ENCODE measurements around the gene KRTAP20-2.

Gene KRTAP20-2

DNA sequence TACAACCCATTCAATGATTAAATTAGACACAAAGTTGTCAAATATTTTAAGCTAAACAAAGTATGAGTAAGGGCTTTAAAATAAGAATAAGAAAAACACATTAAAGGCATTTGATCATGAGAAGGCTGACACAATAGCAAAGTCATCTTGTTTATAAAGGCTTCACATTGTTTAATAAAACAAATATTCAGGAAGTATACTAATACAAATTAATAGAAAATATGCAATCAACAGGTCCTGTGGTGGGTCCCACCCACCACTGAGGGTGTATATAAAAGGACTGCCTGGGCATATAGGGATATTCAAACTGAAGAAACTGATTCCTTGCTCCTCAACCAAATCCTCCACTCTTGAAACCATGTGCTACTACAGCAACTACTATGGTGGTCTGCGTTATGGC lies at the start of gene KRTAP20-2:
KRTAP20-2 (plus strand) TSS at position 301 of the 400 bp plus-strand sequence; CDS start at position 359, 58 bp downstream.
- TF ChIP-seq, protein P1, sequence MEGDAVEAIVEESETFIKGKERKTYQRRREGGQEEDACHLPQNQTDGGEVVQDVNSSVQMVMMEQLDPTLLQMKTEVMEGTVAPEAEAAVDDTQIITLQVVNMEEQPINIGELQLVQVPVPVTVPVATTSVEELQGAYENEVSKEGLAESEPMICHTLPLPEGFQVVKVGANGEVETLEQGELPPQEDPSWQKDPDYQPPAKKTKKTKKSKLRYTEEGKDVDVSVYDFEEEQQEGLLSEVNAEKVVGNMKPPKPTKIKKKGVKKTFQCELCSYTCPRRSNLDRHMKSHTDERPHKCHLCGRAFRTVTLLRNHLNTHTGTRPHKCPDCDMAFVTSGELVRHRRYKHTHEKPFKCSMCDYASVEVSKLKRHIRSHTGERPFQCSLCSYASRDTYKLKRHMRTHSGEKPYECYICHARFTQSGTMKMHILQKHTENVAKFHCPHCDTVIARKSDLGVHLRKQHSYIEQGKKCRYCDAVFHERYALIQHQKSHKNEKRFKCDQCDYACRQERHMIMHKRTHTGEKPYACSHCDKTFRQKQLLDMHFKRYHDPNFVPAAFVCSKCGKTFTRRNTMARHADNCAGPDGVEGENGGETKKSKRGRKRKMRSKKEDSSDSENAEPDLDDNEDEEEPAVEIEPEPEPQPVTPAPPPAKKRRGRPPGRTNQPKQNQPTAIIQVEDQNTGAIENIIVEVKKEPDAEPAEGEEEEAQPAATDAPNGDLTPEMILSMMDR (conservative IDR thresholded peaks at IDR 0.05; ENCODE audit: control insufficient read depth, insufficient read depth, low read depth, low read length), result no peak
- H3K4me3 ChIP-seq (ENCODE audit: control insufficient read depth, low read depth, low read length), result no peak within 1 kb of the TSS
- DNase-seq (ENCODE audit: low read depth), result no peak

DNA sequence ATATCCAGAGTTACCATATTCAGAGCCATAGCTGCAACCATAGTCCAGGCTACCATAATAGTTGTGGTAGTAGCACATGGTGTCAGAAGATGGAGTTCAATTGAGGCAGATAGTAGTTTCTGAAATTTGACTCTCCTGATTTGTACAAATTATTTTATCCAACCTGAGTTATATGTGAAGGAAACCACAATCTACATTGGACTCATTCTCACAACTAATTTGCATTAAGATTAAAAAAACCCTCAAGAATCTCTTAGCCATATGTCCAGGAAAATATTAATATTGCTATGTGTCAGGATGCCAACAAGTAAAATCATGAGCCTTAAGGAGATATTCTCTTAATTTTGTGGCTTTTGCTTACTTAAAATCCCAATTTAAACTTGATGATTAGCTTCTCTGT lies 44.7 kb upstream of the KRTAP20-2 start, which contains the start of gene KRTAP22-2:
KRTAP22-2 (minus strand) TSS at position 101 of the 400 bp plus-strand sequence.
- DNase-seq (ENCODE audit: low read depth), result no peak
- H3K4me3 ChIP-seq (ENCODE audit: control insufficient read depth, low read depth, low read length), result no peak within 1 kb of the TSS
- TF ChIP-seq, protein P1 (conservative IDR thresholded peaks at IDR 0.05; ENCODE audit: control insufficient read depth, insufficient read depth, low read depth, low read length), result no peak

DNA sequence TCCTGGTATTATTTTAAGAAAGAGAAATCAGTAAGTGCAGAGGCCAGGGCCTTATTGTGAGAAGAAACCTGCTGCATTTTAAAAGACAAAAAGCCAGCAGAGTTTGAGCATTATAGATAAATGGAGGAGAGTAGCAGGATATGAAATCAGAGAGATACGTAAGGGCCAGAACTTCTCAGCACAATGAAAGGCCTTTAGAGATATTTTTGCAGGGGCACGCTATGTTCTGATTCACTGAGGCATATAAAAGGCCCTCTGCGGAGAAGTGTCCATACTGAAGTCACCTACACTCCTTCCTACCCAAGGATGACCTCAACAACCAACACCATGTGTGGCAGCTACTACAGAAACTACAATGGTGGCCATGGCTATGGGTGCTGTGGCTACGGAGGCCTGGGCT lies 42.9 kb upstream of the KRTAP20-2 start, which contains the start of gene KRTAP6-3:
KRTAP6-3 (plus strand) TSS at position 301 of the 400 bp plus-strand sequence; CDS start at position 307, 6 bp downstream.
- TF ChIP-seq, protein P1 (conservative IDR thresholded peaks at IDR 0.05; ENCODE audit: control insufficient read depth, insufficient read depth, low read depth, low read length), result no peak
- no peak within 1 kb of the TSS for H3K4me3 ChIP-seq (ENCODE audit: control insufficient read depth, low read depth, low read length)
- no peak for DNase-seq (ENCODE audit: low read depth)

DNA sequence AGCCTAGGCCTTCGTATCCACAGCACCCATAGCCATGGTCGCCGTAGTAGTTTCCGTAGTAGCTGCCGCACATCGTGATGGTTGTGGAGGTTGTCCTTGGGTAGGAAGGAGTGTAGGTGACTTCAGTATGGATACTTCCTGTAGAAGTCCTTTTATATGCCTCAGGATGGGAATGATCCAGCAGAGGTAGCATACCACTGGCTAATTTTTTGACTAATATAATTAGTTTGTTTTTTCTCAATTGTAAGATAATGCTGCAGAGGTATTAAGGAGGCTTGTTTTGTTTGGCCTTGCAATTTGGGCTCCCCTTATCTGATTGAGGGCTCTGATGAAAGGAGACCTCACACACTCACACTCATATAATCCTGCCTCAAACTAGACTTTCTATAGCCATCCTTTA lies 36.2 kb upstream of the KRTAP20-2 start, which contains the start of gene KRTAP6-2:
KRTAP6-2 (minus strand) TSS at position 101 of the 400 bp plus-strand sequence; CDS start at position 73, 28 bp downstream.
- no peak for DNase-seq (ENCODE audit: low read depth)
- H3K4me3 ChIP-seq (ENCODE audit: control insufficient read depth, low read depth, low read length), result no peak within 1 kb of the TSS
- TF ChIP-seq, protein P1 (conservative IDR thresholded peaks at IDR 0.05; ENCODE audit: control insufficient read depth, insufficient read depth, low read depth, low read length), result no peak

DNA sequence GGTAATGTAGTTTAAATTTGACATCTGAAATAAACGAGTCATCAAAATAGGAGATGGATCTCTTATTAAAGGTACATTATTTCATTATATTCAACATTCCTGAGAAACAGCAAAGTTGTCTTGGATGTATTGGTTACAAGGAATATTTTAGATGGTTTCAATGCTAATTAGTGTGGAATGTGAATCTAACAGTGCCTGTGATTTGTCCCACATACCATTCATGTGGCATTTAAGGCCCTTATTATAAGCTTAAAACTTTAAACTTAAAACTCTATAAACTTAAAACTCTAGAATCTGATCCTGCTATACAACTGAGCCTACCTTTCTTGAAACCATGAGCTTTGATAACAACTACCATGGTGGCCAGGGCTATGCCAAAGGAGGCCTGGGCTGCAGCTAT lies 34.2 kb upstream of the KRTAP20-2 start, which contains the start of gene KRTAP22-1:
KRTAP22-1 (plus strand) TSS at position 301 of the 400 bp plus-strand sequence.
- DNase-seq (ENCODE audit: low read depth), result no peak
- TF ChIP-seq, protein P1 (conservative IDR thresholded peaks at IDR 0.05; ENCODE audit: control insufficient read depth, insufficient read depth, low read depth, low read length), result no peak
- no peak within 1 kb of the TSS for H3K4me3 ChIP-seq (ENCODE audit: control insufficient read depth, low read depth, low read length)

DNA sequence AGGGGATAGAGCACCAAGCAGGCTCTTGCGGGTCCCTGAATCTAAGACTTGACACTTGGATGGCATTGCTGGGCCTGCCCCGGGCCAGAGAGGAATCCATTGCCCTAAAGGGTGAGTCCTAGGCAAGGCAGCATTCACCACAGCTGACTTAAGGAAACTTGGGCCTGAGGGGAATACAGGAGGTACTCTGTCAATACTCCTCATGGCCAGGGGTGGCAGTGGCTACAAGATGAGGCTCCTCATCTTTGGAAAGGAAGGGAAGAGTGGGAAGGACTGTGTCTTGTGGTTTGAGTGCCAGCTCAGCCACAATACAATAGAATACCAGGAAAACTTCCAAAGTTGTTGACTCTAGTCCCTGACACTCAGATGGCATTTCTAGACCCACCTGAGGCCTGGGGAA lies 29.0 kb upstream of the KRTAP20-2 start:
- H3K4me3 ChIP-seq (ENCODE audit: control insufficient read depth, low read depth, low read length), result no peak overlapping the region
- TF ChIP-seq, protein P1 (conservative IDR thresholded peaks at IDR 0.05; ENCODE audit: control insufficient read depth, insufficient read depth, low read depth, low read length), result no peak
- DNase-seq (ENCODE audit: low read depth), result no peak

Data from fibroblast of mammary gland (primary cell).